LNCAP (cell line): ENCODE data around the gene TUBB4B.

Experiments used
- CTCF ChIP-seq: fragments of 450-650 bp; IDR thresholded peaks from 2 replicates; pipeline ENCODE4 v1.5.1; 2017; ENCODE audit warnings: mild to moderate bottlenecking

Gene TUBB4B

GRCh38 chr9:137228968-137229896 lies 11.9 kb upstream of the TUBB4B start:
- TF ChIP-seq CTCF, result no peak

- no peak for TF ChIP-seq CTCF
Measured at GRCh38 chr9:137229903-137230704, 11.0 kb upstream of the TUBB4B start.

DNA sequence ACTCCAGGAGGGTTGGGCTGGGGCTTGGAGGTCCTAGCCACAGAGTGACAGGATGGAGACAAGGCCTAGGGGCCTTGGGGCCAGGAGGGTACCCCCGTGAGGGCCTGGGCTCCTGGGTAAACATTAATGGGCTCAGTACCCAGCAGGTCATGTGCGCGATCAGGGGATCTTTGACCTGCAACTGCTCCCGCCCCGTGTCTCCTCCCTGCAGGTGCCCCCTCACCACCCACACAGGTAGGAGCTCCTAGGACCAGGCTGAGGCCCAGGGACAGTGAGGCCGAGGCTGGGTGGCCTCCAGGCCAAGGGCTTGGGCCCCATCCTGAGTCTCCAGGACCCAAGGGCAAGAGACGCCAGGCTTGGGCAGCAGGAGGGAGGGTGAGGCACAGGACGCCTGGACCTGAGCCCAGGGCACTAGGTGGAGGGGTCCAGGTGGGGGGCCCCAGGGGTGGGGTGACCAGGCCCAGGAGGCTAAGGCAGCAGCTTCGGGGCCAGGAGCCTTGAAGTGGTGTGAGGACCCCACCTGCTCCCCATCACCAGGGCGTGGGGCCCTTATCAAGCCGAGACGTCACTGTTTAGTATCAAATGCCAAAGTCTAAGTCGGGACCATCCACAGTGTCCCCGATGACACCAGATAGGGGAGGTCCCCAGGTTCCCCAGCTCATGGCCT lies 10.2 kb upstream of the TUBB4B start, which contains the start of gene SLC34A3:
TSS of gene SLC34A3 (plus strand) at position 197 of the 667 bp plus-strand sequence. CDS start 802 bp downstream, outside the sequence.
- TF ChIP-seq CTCF, result no peak

- TF ChIP-seq CTCF, result no peak
Measured at GRCh38 chr9:137231372-137232039, 9.6 kb upstream of the TUBB4B start.

DNA sequence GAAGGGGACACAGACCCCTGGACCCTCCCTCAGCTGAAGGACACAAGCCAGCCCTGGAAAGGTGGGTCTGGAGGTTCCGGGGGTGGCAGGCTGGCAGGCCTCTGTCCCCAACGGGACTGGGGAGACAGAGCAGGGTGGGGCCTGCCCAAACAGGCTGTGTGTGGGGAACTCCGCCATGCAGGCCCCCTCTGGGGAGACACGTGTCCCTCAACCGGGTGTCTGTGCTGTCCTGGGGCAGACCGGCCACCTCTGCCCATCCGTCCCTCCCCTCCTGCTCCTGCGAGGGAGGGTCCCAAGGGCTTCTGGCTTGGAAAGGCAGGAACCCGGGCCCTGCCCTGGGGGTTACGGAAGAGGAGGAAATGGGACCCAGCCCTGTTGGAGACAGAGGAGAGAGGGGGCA lies 9.0 kb upstream of the TUBB4B start:
- TF ChIP-seq CTCF, result no peak

DNA sequence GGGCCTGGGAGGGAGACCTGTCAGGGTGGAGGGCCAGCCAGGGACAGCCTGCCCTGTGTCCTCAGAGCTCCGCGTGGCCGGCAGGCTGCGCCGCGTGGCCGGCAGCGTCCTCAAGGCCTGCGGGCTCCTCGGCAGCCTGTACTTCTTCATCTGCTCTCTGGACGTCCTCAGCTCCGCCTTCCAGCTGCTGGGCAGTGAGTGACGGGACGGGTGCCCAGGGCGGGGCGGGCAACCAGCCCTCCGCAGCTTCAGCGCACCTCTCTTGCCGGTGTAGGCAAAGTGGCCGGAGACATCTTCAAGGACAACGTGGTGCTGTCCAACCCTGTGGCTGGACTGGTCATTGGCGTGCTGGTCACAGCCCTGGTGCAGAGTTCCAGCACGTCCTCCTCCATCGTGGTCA lies 8.6 kb upstream of the TUBB4B start:
- no peak for TF ChIP-seq CTCF
